SK-N-SH (cell line): ENCODE measurements around the gene ARGLU1. TPM values are rescaled to one million over a fixed set of nuclear protein-coding genes. Genes with fewer than 3 reads are reported as not detected.

Experiments
- CTCF ChIA-PET: fragments of 300-600, 350-600 bp; formaldehyde crosslinking; extraction: SDS; loops from one replicate; lab custom pipeline; 2021; lab: Yijun Ruan, JAX
- POLR2A ChIA-PET: fragments of 350-600 bp; sonication (Branson Sonifier 250); formaldehyde crosslinking; extraction: SDS; loops from one replicate; lab custom pipeline; 2020; ENCODE audit warnings: antibody characterized with exemption, inconsistent platforms; lab: Yijun Ruan, JAX
- DNase-seq: peaks from one replicate; pipeline ENCODE4 v3.0.0; 2012
- H2AFZ ChIP-seq: fragments of 200-600 bp; sonication (generic); 2 replicates; pipeline ENCODE4 v1.8.1; 2016; ENCODE audit warnings: antibody characterized with exemption, mild to moderate bottlenecking, low read depth
- H3F3A ChIP-seq: fragments of 200-600 bp; sonication (generic); replicated peaks from 2 replicates; pipeline ENCODE3; 2016; ENCODE audit warnings: antibody characterized with exemption, mild to moderate bottlenecking; ENCODE audit not compliant: insufficient read depth
- H3K27ac ChIP-seq, 2 experiments: fragments of 200-500 bp in 1 of 2; fragments of 200-600 bp in 1 of 2; sonication (Bioruptor generic) in 1 of 2; sonication (generic), shearing (Covaris generic) in 1 of 2; 2 replicates each; pipeline versions ENCODE4 v1.5.1 to v1.6.1; 2014 to 2016; ENCODE audit warnings: low read depth in 2 of 2, inconsistent platforms in 1 of 2, low read length in 1 of 2, mild to moderate bottlenecking in 1 of 2, mixed read lengths in 1 of 2
- H3K27me3 ChIP-seq: fragments of 200-600 bp; sonication (generic), shearing (Covaris generic); 2 replicates; pipeline ENCODE4 v1.6.1; 2016; ENCODE audit warnings: mixed run types; ENCODE audit not compliant: insufficient read depth
- H3K36me3 ChIP-seq, 2 experiments: fragments of 200-500 bp in 1 of 2; fragments of 200-600 bp in 1 of 2; sonication (Bioruptor generic) in 1 of 2; sonication (generic) in 1 of 2; replicated peaks in 1 of 2; 2 replicates each; pipeline versions ENCODE3 to v1.5.1; 2014 to 2016; ENCODE audit warnings: low read length in 1 of 2, mild to moderate bottlenecking in 1 of 2; ENCODE audit not compliant: insufficient read depth in 2 of 2, control insufficient read depth in 1 of 2
- H3K4me1 ChIP-seq, 2 experiments: fragments of 200-500 bp in 1 of 2; fragments of 200-600 bp in 1 of 2; sonication (Bioruptor generic) in 1 of 2; sonication (generic), shearing (Covaris generic) in 1 of 2; 2 replicates each; pipeline versions ENCODE4 v1.5.1 to v1.6.1; 2014 to 2016; ENCODE audit warnings: low read depth in 1 of 2, low read length in 1 of 2, mixed run types in 1 of 2; ENCODE audit not compliant: insufficient read depth in 2 of 2, control insufficient read depth in 1 of 2
- H3K4me2 ChIP-seq: fragments of 200-600 bp; sonication (generic), shearing (Covaris generic); 2 replicates; pipeline ENCODE4 v1.6.1; 2017; ENCODE audit warnings: mixed run types
- H3K4me3 ChIP-seq, 2 experiments: fragments of 200-500 bp in 1 of 2; fragments of 200-600 bp in 1 of 2; sonication (Bioruptor generic) in 1 of 2; sonication (generic), shearing (Covaris generic) in 1 of 2; 2 replicates each; pipeline versions ENCODE4 v1.5.1 to v1.8.1; 2014 to 2016; ENCODE audit warnings: low read depth in 2 of 2, inconsistent platforms in 1 of 2, low read length in 1 of 2, mild to moderate bottlenecking in 1 of 2, mixed read lengths in 1 of 2, moderate library complexity in 1 of 2
- H3K79me2 ChIP-seq: fragments of 200-600 bp; sonication (generic); 2 replicates; pipeline ENCODE4 v1.8.1; 2017; ENCODE audit warnings: mild to moderate bottlenecking; ENCODE audit not compliant: insufficient read depth
- H3K9ac ChIP-seq: fragments of 200-600 bp; sonication (generic); 2 replicates; pipeline ENCODE4 v1.6.1; 2017; ENCODE audit warnings: mixed run types
- H3K9me2 ChIP-seq: fragments of 200-600 bp; sonication (generic); 2 replicates; pipeline ENCODE4 v1.6.1; 2017; ENCODE audit warnings: mixed run types
- H3K9me3 ChIP-seq: fragments of 200-600 bp; sonication (generic); 2 replicates; pipeline ENCODE4 v1.6.1; 2017; ENCODE audit warnings: mixed run types, mild to moderate bottlenecking, moderate library complexity
- H4K20me1 ChIP-seq: fragments of 200-600 bp; sonication (generic); 2 replicates; pipeline ENCODE4 v1.6.1; 2017; ENCODE audit warnings: mild to moderate bottlenecking, mixed run types; ENCODE audit not compliant: insufficient read depth
- CHD2 ChIP-seq: fragments of 150-350 bp; IDR thresholded peaks from 2 replicates; pipeline ENCODE4 v1.6.1; 2018; ENCODE audit warnings: low read length; ENCODE audit not compliant: partially characterized antibody
- EP300 ChIP-seq, 2 experiments: IDR thresholded peaks; 2 replicates each; pipeline versions ENCODE4 v1.4.0 to v1.6.1; 2012; ENCODE audit warnings: borderline replicate concordance in 1 of 2, low read depth in 1 of 2, low read length in 1 of 2
- EZH2phosphoT487 ChIP-seq: fragments of 200-600 bp; sonication (generic); IDR thresholded peaks from 2 replicates; pipeline ENCODE4 v1.6.1; 2017; ENCODE audit warnings: low read depth, mixed run types, mild to moderate bottlenecking, antibody characterized with exemption, moderate library complexity, borderline replicate concordance
- FOSL2 ChIP-seq: IDR thresholded peaks from 2 replicates; pipeline ENCODE4 v1.4.0; 2012; ENCODE audit warnings: low read depth, mild to moderate bottlenecking, moderate library complexity, borderline replicate concordance
- FOXM1 ChIP-seq: IDR thresholded peaks from 2 replicates; pipeline ENCODE4 v1.4.0; 2012; ENCODE audit warnings: low read depth, mild to moderate bottlenecking
- GABPA ChIP-seq: IDR thresholded peaks from 2 replicates; pipeline ENCODE4 v1.4.0; 2012; ENCODE audit warnings: low read depth, mild to moderate bottlenecking
- JUND ChIP-seq: IDR thresholded peaks from 2 replicates; pipeline ENCODE4 v1.4.0; 2012
- MEF2A ChIP-seq: IDR thresholded peaks from 2 replicates; pipeline ENCODE4 v1.4.0; 2012; ENCODE audit warnings: low read depth, borderline replicate concordance
- NFIC ChIP-seq: IDR thresholded peaks from 2 replicates; pipeline ENCODE4 v1.4.0; 2012; ENCODE audit warnings: borderline replicate concordance
- NRF1 ChIP-seq: IDR thresholded peaks from 2 replicates; pipeline ENCODE4 v1.6.1; 2012; ENCODE audit warnings: low read depth, mild to moderate bottlenecking, low read length
- RAD21 ChIP-seq: IDR thresholded peaks from 2 replicates; pipeline ENCODE4 v1.6.1; 2012; ENCODE audit warnings: mild to moderate bottlenecking, low read length
- RXRA ChIP-seq: IDR thresholded peaks from 2 replicates; pipeline ENCODE4 v1.4.0; 2012; ENCODE audit warnings: low read depth, mild to moderate bottlenecking, borderline replicate concordance
- SIN3A ChIP-seq: IDR thresholded peaks from 2 replicates; pipeline ENCODE4 v1.6.1; 2012; ENCODE audit warnings: low read depth, mild to moderate bottlenecking, low read length, moderate library complexity, borderline replicate concordance
- SMC3 ChIP-seq: IDR thresholded peaks from 2 replicates; pipeline ENCODE4 v1.6.1; 2012; ENCODE audit warnings: low read depth, low read length, improper control_type of control experiment
- TAF1 ChIP-seq: IDR thresholded peaks from 2 replicates; pipeline ENCODE4 v1.6.1; 2012; ENCODE audit warnings: low read depth, mild to moderate bottlenecking, low read length, moderate library complexity, borderline replicate concordance
- WGBS: methylation state at CpG from one replicate; pipeline ENCODE4 v1.1.6; 2017; ENCODE audit warnings: low lambda C conversion rate; 5-methylcytosine and 5-hydroxymethylcytosine counted together
- polyA plus RNA-seq, 3 experiments: library from polyadenylated mRNA; depleted of rRNA; stranded (reverse); fragments of >200 nt; gene quantifications; 2 replicates each; pipeline ENCODE4 v1.2.3, GENCODE V29; 2012
- TF ChIP-seq, protein P1 (sequence below): IDR thresholded peaks from 2 replicates; pipeline ENCODE4 v1.4.0; 2012; ENCODE audit warnings: low read depth, borderline replicate concordance
- TF ChIP-seq, protein P2 (sequence below): IDR thresholded peaks from 2 replicates; pipeline ENCODE4 v1.4.0; 2012; ENCODE audit warnings: low read depth, borderline replicate concordance
- TF ChIP-seq, protein P3 (sequence below): IDR thresholded peaks from 2 replicates; pipeline ENCODE4 v1.6.1; 2012; ENCODE audit warnings: mild to moderate bottlenecking, low read depth, low read length, moderate library complexity
- TF ChIP-seq, protein P4 (sequence below): fragments of 150-350 bp; IDR thresholded peaks from 2 replicates; pipeline ENCODE4 v1.6.1; 2016; ENCODE audit warnings: mild to moderate bottlenecking, low read depth, low read length

ARGLU1 gene
- polyA plus RNA-seq, 1 of the 3 experiments (the other 2 are of a cell fraction) = 101 TPM

DNA sequence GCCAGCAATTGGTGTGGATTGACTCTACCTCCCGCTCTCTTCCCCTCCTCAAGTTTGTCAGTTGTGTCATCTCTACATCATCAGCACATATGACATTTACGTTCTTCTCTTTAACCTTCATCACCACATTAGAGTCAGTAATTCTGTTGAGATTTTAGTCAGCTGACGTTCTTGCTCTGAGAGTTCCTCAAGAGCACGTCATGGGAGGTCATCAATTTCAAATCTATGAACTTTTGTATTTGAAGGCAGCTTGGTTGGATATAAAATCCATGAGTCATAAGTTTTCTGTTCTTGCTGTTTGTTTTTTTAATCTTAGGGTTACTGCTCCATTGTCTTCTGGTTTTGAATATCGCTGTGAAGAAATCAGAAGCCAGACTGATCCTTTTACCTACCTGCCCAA, 21.8 kb upstream of the ARGLU1 start:
- DNase-seq = no peak
- H3F3A ChIP-seq = no peaks in the 10 kb centered on the region
- ChIA-PET CTCF (no interaction called here), POLR2A (no interaction called here)
- H3K9ac ChIP-seq = no peak overlapping the region
- no peaks in the 10 kb centered on the region for H3K36me3 ChIP-seq
- H3K79me2 ChIP-seq = no peaks in the 10 kb centered on the region
- WGBS = 43% methylated on average over 5 of the region's 5 CpGs
- H3K27ac ChIP-seq = no peak overlapping the region
- H3K9me2 ChIP-seq = no peaks in the 10 kb centered on the region
- no peaks in the 10 kb centered on the region for H4K20me1 ChIP-seq
- peaks cover 0 to 4% of the 10 kb centered on the region in 2 experiments; a peak in 1 of 4 replicates for H3K4me1 ChIP-seq
- no peaks in the 10 kb centered on the region for H3K9me3 ChIP-seq
- no peak overlapping the region for H3K4me2 ChIP-seq
- no peak overlapping the region for H2AFZ ChIP-seq
- H3K4me3 ChIP-seq = no peak overlapping the region
- no peaks in the 10 kb centered on the region; the same call in 1 of the 2 replicates for H3K27me3 ChIP-seq
- TF ChIP-seq RXRA (no peak), SMC3 (no peak), SIN3A (no peak), JUND (no peak), FOXM1 (no peak), NFIC (no peak), FOSL2 (no peak), NRF1 (no peak), EP300 (IDR thresholded peaks at IDR 0.05; ENCODE audit: borderline replicate concordance in 1 of 2, low read depth in 1 of 2, low read length in 1 of 2) (no peak)
- TF ChIP-seq, protein P1, sequence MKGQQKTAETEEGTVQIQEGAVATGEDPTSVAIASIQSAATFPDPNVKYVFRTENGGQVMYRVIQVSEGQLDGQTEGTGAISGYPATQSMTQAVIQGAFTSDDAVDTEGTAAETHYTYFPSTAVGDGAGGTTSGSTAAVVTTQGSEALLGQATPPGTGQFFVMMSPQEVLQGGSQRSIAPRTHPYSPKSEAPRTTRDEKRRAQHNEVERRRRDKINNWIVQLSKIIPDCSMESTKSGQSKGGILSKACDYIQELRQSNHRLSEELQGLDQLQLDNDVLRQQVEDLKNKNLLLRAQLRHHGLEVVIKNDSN = no peak
- TF ChIP-seq, all 33 proteins: peak for 0

DNA sequence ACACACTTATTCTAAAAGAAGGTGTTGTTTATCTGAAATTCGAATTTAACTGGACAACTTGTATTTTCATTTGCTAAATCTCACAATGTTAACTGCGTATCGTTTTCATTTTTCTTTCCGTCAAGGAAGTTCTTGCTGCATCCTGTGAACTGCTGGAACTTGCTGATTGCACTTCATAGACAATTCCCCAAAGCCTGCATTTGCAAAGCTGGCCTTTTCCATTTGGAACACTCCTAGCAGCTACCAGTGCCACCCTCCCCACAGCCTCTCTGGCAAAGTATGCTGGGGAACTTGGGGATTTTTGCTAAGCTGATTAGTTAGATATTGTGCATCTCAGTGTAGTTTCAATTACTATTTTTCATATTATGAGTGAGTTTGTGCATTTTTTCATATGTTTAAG, 20.4 kb upstream of the ARGLU1 start:
- ChIA-PET CTCF (interaction anchor here (1.4 kb wide), 1 partner anchor 52 kb away, joined by 4 read pairs; no protein-coding TSS in a partner anchor), POLR2A (no interaction called here)
- no peak for DNase-seq
- no peaks in the 10 kb centered on the region for H3K36me3 ChIP-seq
- no peak overlapping the region for H3K4me2 ChIP-seq
- WGBS = 68% methylated on average over 4 of the region's 4 CpGs
- no peaks in the 10 kb centered on the region for H3K4me1 ChIP-seq
- no peak overlapping the region for H2AFZ ChIP-seq
- H3K79me2 ChIP-seq = no peaks in the 10 kb centered on the region
- no peak overlapping the region for H3K4me3 ChIP-seq
- no peaks in the 10 kb centered on the region for H3F3A ChIP-seq
- H3K9ac ChIP-seq = no peak overlapping the region
- H3K27me3 ChIP-seq = no peaks in the 10 kb centered on the region; the same call in 1 of the 2 replicates
- no peaks in the 10 kb centered on the region for H3K9me3 ChIP-seq
- no peaks in the 10 kb centered on the region for H4K20me1 ChIP-seq
- no peak overlapping the region for H3K27ac ChIP-seq
- H3K9me2 ChIP-seq = no peaks in the 10 kb centered on the region
- TF ChIP-seq GABPA (no peak), JUND (no peak), CHD2 (no peak), MEF2A (no peak), RXRA (no peak), NRF1 (no peak), TAF1 (no peak), FOXM1 (no peak), RAD21 (no peak), EZH2phosphoT487 (no peak)
- TF ChIP-seq, protein P2, sequence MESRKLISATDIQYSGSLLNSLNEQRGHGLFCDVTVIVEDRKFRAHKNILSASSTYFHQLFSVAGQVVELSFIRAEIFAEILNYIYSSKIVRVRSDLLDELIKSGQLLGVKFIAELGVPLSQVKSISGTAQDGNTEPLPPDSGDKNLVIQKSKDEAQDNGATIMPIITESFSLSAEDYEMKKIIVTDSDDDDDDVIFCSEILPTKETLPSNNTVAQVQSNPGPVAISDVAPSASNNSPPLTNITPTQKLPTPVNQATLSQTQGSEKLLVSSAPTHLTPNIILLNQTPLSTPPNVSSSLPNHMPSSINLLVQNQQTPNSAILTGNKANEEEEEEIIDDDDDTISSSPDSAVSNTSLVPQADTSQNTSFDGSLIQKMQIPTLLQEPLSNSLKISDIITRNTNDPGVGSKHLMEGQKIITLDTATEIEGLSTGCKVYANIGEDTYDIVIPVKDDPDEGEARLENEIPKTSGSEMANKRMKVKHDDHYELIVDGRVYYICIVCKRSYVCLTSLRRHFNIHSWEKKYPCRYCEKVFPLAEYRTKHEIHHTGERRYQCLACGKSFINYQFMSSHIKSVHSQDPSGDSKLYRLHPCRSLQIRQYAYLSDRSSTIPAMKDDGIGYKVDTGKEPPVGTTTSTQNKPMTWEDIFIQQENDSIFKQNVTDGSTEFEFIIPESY = no peak
- TF ChIP-seq, protein P3, sequence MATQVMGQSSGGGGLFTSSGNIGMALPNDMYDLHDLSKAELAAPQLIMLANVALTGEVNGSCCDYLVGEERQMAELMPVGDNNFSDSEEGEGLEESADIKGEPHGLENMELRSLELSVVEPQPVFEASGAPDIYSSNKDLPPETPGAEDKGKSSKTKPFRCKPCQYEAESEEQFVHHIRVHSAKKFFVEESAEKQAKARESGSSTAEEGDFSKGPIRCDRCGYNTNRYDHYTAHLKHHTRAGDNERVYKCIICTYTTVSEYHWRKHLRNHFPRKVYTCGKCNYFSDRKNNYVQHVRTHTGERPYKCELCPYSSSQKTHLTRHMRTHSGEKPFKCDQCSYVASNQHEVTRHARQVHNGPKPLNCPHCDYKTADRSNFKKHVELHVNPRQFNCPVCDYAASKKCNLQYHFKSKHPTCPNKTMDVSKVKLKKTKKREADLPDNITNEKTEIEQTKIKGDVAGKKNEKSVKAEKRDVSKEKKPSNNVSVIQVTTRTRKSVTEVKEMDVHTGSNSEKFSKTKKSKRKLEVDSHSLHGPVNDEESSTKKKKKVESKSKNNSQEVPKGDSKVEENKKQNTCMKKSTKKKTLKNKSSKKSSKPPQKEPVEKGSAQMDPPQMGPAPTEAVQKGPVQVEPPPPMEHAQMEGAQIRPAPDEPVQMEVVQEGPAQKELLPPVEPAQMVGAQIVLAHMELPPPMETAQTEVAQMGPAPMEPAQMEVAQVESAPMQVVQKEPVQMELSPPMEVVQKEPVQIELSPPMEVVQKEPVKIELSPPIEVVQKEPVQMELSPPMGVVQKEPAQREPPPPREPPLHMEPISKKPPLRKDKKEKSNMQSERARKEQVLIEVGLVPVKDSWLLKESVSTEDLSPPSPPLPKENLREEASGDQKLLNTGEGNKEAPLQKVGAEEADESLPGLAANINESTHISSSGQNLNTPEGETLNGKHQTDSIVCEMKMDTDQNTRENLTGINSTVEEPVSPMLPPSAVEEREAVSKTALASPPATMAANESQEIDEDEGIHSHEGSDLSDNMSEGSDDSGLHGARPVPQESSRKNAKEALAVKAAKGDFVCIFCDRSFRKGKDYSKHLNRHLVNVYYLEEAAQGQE = no peak
- TF ChIP-seq, protein P4, sequence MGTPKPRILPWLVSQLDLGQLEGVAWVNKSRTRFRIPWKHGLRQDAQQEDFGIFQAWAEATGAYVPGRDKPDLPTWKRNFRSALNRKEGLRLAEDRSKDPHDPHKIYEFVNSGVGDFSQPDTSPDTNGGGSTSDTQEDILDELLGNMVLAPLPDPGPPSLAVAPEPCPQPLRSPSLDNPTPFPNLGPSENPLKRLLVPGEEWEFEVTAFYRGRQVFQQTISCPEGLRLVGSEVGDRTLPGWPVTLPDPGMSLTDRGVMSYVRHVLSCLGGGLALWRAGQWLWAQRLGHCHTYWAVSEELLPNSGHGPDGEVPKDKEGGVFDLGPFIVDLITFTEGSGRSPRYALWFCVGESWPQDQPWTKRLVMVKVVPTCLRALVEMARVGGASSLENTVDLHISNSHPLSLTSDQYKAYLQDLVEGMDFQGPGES = no peak
- TF ChIP-seq, protein P1 = no peak
